KMS-11 (cell line): ENCODE results near the gene OSBPL10.

Source experiments
- H2AFZ ChIP-seq: fragments of 200-600 bp; sonication (generic); 2 replicates; pipeline ENCODE4 v1.6.1; 2016; ENCODE audit warnings: antibody characterized with exemption, mixed run types, low read depth
- H3K27ac ChIP-seq: fragments of 200-600 bp; sonication (generic); 2 replicates; pipeline ENCODE4 v1.6.1; 2016; ENCODE audit warnings: mild to moderate bottlenecking, mixed run types
- H3K27me3 ChIP-seq: fragments of 200-600 bp; sonication (generic); 2 replicates; pipeline ENCODE4 v1.6.1; 2017; ENCODE audit warnings: mild to moderate bottlenecking, low read depth, mixed run types, moderate library complexity; ENCODE audit not compliant: insufficient read depth
- H3K36me3 ChIP-seq: fragments of 200-600 bp; sonication (generic); 2 replicates; pipeline ENCODE4 v1.6.1; 2017; ENCODE audit warnings: mild to moderate bottlenecking, mixed run types; ENCODE audit not compliant: insufficient read depth
- H3K4me1 ChIP-seq: fragments of 200-600 bp; sonication (generic); 2 replicates; pipeline ENCODE4 v1.6.1; 2016; ENCODE audit warnings: mild to moderate bottlenecking, low read depth, mixed run types; ENCODE audit not compliant: poor library complexity, severe bottlenecking
- H3K4me2 ChIP-seq: fragments of 200-600 bp; sonication (generic); 2 replicates; pipeline ENCODE4 v1.7.0; 2016; ENCODE audit warnings: mild to moderate bottlenecking, mixed run types
- H3K4me3 ChIP-seq: fragments of 200-600 bp; sonication (generic); IDR thresholded peaks from 2 replicates; pipeline ENCODE4 v1.6.1; 2017; ENCODE audit warnings: low read depth, low read length, mixed read lengths; ENCODE audit not compliant: insufficient read depth
- H3K79me2 ChIP-seq: fragments of 200-600 bp; sonication (generic); 2 replicates; pipeline ENCODE4 v1.6.1; 2016; ENCODE audit warnings: low read depth, mixed run types; ENCODE audit not compliant: insufficient read depth
- H3K9ac ChIP-seq: fragments of 200-600 bp; sonication (generic); 2 replicates; pipeline ENCODE4 v1.6.1; 2016; ENCODE audit warnings: mild to moderate bottlenecking, mixed run types
- H4K20me1 ChIP-seq: fragments of 200-600 bp; sonication (generic); 2 replicates; pipeline ENCODE4 v1.6.1; 2016; ENCODE audit warnings: mild to moderate bottlenecking, mixed run types; ENCODE audit not compliant: insufficient read depth
- TF ChIP-seq, protein P1 (sequence below): fragments of 200-600 bp; sonication (generic); conservative IDR thresholded peaks from 2 replicates; pipeline ENCODE4 v1.6.1; 2017; ENCODE audit warnings: low read depth, mild to moderate bottlenecking, antibody characterized with exemption, low read length, moderate library complexity, mixed read lengths

OSBPL10 gene

DNA sequence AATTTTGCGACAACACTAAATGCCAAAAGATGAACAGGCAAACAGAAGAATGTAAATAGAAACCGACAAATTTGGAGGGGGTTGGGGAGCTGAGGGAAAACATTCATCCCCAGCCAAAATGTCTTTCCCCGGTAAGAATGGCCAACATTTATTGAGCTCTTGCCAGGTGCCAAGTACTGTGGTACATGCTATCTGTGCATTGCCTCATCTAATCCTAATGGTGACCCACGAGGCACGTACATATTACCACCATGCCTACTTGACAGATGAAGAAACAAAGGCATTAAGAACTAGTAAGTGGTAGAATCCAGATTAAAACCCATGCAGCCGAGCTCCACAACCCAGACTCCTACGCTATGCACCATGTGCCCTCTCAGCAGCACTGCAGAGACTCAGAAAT lies 242.7 kb downstream of the OSBPL10 start:
- H3K27me3 ChIP-seq = no peaks in the 10 kb centered on the region
- no peak overlapping the region for H3K4me3 ChIP-seq
- H2AFZ ChIP-seq = no peak overlapping the region
- TF ChIP-seq, protein P1, sequence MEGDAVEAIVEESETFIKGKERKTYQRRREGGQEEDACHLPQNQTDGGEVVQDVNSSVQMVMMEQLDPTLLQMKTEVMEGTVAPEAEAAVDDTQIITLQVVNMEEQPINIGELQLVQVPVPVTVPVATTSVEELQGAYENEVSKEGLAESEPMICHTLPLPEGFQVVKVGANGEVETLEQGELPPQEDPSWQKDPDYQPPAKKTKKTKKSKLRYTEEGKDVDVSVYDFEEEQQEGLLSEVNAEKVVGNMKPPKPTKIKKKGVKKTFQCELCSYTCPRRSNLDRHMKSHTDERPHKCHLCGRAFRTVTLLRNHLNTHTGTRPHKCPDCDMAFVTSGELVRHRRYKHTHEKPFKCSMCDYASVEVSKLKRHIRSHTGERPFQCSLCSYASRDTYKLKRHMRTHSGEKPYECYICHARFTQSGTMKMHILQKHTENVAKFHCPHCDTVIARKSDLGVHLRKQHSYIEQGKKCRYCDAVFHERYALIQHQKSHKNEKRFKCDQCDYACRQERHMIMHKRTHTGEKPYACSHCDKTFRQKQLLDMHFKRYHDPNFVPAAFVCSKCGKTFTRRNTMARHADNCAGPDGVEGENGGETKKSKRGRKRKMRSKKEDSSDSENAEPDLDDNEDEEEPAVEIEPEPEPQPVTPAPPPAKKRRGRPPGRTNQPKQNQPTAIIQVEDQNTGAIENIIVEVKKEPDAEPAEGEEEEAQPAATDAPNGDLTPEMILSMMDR = no peak
- no peak overlapping the region for H3K27ac ChIP-seq
- no peaks in the 10 kb centered on the region for H3K4me1 ChIP-seq
- no peak overlapping the region for H3K9ac ChIP-seq
- H3K79me2 ChIP-seq = no peaks in the 10 kb centered on the region
- no peaks in the 10 kb centered on the region for H4K20me1 ChIP-seq
- no peak overlapping the region for H3K4me2 ChIP-seq
- no peaks in the 10 kb centered on the region for H3K36me3 ChIP-seq

DNA sequence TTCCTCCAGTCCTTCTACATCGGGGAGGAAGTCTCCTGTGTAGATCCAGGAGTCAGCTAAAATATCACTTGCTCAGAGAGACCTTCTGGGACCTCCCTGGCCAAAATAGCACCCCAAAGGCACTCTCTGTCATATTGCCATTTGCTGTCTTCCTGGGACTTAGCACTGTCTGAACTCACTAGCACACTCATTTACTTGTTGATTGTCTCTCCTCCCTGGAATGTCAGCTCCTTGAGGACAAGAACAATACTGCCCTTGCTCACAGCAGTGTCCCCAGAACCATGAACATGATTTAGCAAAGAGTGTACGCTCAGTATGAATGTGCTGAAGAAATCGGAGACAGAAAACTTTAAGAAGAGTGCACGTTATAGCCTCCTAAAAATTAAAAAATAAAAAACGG lies 245.4 kb downstream of the OSBPL10 start:
- Histone ChIP-seq H3K9ac (no peak overlapping the region), H3K27ac (no peak overlapping the region), H4K20me1 (no peaks in the 10 kb centered on the region), H3K4me2 (no peak overlapping the region), H2AFZ (no peak overlapping the region), H3K36me3 (no peaks in the 10 kb centered on the region), H3K79me2 (no peaks in the 10 kb centered on the region), H3K27me3 (no peaks in the 10 kb centered on the region), H3K4me3 (no peak overlapping the region), H3K4me1 (no peaks in the 10 kb centered on the region)
- TF ChIP-seq, protein P1 = no peak

DNA sequence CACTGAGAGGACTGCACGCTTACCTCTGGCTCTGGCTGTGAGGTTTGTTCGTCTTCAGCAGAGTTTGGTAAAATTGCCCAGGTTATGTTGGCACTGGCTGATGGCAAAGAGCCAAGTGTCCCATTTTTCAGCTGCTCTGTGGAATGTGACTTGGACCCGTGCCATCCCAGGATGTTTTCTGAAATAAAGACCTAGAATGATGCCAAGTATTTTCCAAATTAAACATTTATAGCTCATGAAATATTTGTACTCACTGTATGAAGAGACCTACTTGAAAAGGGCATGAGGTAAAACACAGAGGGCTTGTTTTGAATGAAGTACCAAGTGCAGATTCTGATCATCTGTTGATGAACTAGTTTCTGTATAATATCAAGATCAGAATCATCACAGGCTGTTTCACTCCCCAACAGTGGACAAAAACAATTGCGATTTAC lies 247.8 kb downstream of the OSBPL10 start:
- Histone ChIP-seq H3K27ac (no peak overlapping the region), H3K79me2 (no peaks in the 10 kb centered on the region), H3K4me1 (no peaks in the 10 kb centered on the region), H3K27me3 (no peaks in the 10 kb centered on the region), H2AFZ (no peak overlapping the region), H3K4me3 (no peak overlapping the region), H3K36me3 (no peaks in the 10 kb centered on the region), H3K4me2 (no peak overlapping the region), H3K9ac (no peak overlapping the region), H4K20me1 (no peaks in the 10 kb centered on the region)
- TF ChIP-seq, protein P1 = no peak

DNA sequence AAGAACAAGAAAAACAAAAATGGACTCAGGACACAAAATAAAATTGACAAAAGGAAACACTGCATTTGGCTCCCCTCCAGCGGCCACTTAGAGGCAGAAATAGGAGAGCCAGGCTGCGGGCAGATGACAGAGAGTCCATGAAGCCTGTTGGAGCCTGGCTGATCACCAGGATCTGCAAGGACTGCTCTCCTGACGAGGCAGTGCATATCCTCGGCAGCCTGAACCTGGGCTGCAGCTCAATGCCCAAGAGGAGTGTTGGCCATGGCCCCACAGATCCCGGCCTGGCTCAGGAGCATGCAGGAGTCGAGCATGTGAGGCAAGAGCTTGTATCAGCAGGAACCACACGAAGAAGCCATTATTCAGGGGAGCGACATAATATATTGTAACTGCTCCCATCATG lies 248.5 kb downstream of the OSBPL10 start:
- Histone ChIP-seq H3K79me2 (no peaks in the 10 kb centered on the region), H3K4me1 (no peaks in the 10 kb centered on the region), H2AFZ (no peak overlapping the region), H3K27ac (no peak overlapping the region), H3K9ac (no peak overlapping the region), H3K4me2 (no peak overlapping the region), H3K4me3 (no peak overlapping the region), H3K36me3 (no peaks in the 10 kb centered on the region), H4K20me1 (no peaks in the 10 kb centered on the region), H3K27me3 (no peaks in the 10 kb centered on the region)
- TF ChIP-seq, protein P1 = no peak
